ENCODE data around the gene SBF2.

- TF ChIP-seq CTCF (IDR thresholded peaks at IDR 0.05; ENCODE audit: low read depth, low read length), result no peak
- TF ChIP-seq EZH2phosphoT487 (IDR thresholded peaks at IDR 0.05; ENCODE audit: low read depth), result no peak
Measured at GRCh38 chr11:10319702-10320558, 25.9 kb upstream of the SBF2 start.
